Liver (tissue), 9 donors: Measurements from ENCODE around the gene ZNF584. TPM values are rescaled to one million over a fixed set of nuclear protein-coding genes. Genes with fewer than 3 reads are reported as not detected.

Experiments used
- DNase-seq: peaks from one replicate; pipeline ENCODE4 v3.0.0-alpha.2; 2017; ENCODE audit warnings: low spot score
- H3K27ac ChIP-seq, 2 donors: one replicate each; pipeline ENCODE4 v1.7.0; 2013; ENCODE audit warnings: inconsistent platforms in 2 of 2, low read length in 2 of 2, control low read depth in 1 of 2, low read depth in 1 of 2, mild to moderate bottlenecking in 1 of 2
- H3K27me3 ChIP-seq, 4 donors: one replicate each; pipeline versions ENCODE4 v1.6.1 to v1.7.0; 2013; ENCODE audit warnings: low read length in 3 of 4, inconsistent platforms in 1 of 4, mild to moderate bottlenecking in 1 of 4, moderate library complexity in 1 of 4; ENCODE audit not compliant: control insufficient read depth in 4 of 4, insufficient read depth in 4 of 4
- H3K36me3 ChIP-seq, 4 donors: one replicate each; pipeline versions ENCODE4 v1.6.1 to v1.7.0; 2013; ENCODE audit warnings: low read length in 3 of 4, mild to moderate bottlenecking in 3 of 4, low read depth in 1 of 4, moderate library complexity in 1 of 4; ENCODE audit not compliant: control insufficient read depth in 4 of 4, insufficient read depth in 3 of 4
- H3K4me1 ChIP-seq, 4 donors: one replicate each; pipeline versions ENCODE4 v1.6.1 to v1.7.0; 2013; ENCODE audit warnings: low read length in 3 of 4, mild to moderate bottlenecking in 3 of 4, moderate library complexity in 1 of 4; ENCODE audit not compliant: control insufficient read depth in 4 of 4, insufficient read depth in 4 of 4
- H3K4me3 ChIP-seq, 3 donors: one replicate each; pipeline versions ENCODE4 v1.6.1 to v1.7.0; 2013; ENCODE audit warnings: low read length in 3 of 3, control low read depth in 1 of 3, low read depth in 1 of 3, mild to moderate bottlenecking in 1 of 3
- H3K9ac ChIP-seq, 2 donors: one replicate each; pipeline ENCODE4 v1.7.0; 2013; ENCODE audit warnings: low read length in 2 of 2, mild to moderate bottlenecking in 2 of 2, moderate library complexity in 2 of 2, control low read depth in 1 of 2, low read depth in 1 of 2
- H3K9me3 ChIP-seq, 4 donors: one replicate each; pipeline versions ENCODE4 v1.6.1 to v1.7.0; 2013; ENCODE audit warnings: low read length in 3 of 4; ENCODE audit not compliant: control insufficient read depth in 4 of 4
- EGR1 ChIP-seq, 2 donors: IDR thresholded peaks; 2 replicates each; pipeline ENCODE4 v1.6.1; 2016 to 2018; ENCODE audit warnings: antibody characterized with exemption in 2 of 2, low read depth in 2 of 2
- FOXA1 ChIP-seq: IDR thresholded peaks from 2 replicates; pipeline ENCODE4 v1.6.1; 2016; ENCODE audit warnings: antibody characterized with exemption
- FOXA2 ChIP-seq: IDR thresholded peaks from 2 replicates; pipeline ENCODE4 v1.6.1; 2016; ENCODE audit warnings: antibody characterized with exemption
- GABPA ChIP-seq, 2 donors: IDR thresholded peaks in 1 of 2; conservative IDR thresholded peaks in 1 of 2; 2 replicates each; pipeline ENCODE4 v1.6.1; 2016; ENCODE audit warnings: antibody characterized with exemption in 2 of 2, mild to moderate bottlenecking in 1 of 2, moderate library complexity in 1 of 2
- HNF4A ChIP-seq, 2 donors: conservative IDR thresholded peaks; 2 replicates each; pipeline ENCODE4 v1.6.1; 2016; ENCODE audit warnings: antibody characterized with exemption in 2 of 2, mild to moderate bottlenecking in 2 of 2
- JUND ChIP-seq, 2 donors: IDR thresholded peaks; 2 replicates each; pipeline ENCODE4 v1.6.1; 2016; ENCODE audit warnings: antibody characterized with exemption in 2 of 2
- MAX ChIP-seq: IDR thresholded peaks from 2 replicates; pipeline ENCODE4 v1.6.1; 2016; ENCODE audit warnings: antibody characterized with exemption
- NR2F2 ChIP-seq: IDR thresholded peaks from 2 replicates; pipeline ENCODE4 v1.6.1; 2016; ENCODE audit warnings: antibody characterized with exemption
- RAD21 ChIP-seq, 2 donors: IDR thresholded peaks; 2 replicates each; pipeline ENCODE4 v1.6.1; 2016; ENCODE audit warnings: antibody characterized with exemption in 2 of 2, mild to moderate bottlenecking in 2 of 2
- RXRA ChIP-seq, 2 donors: IDR thresholded peaks; 2 replicates each; pipeline ENCODE4 v1.6.1; 2017 to 2018; ENCODE audit warnings: antibody characterized with exemption in 2 of 2, mild to moderate bottlenecking in 1 of 2
- SP1 ChIP-seq: IDR thresholded peaks from 2 replicates; pipeline ENCODE4 v1.6.1; 2018; ENCODE audit warnings: antibody characterized with exemption, mild to moderate bottlenecking
- YY1 ChIP-seq: IDR thresholded peaks from 2 replicates; pipeline ENCODE4 v1.6.1; 2016; ENCODE audit warnings: antibody characterized with exemption, mild to moderate bottlenecking
- WGBS: extraction: QIAGEN DNeasy Blood & Tissue Kit; methylation state at CpG from one replicate; pipeline ENCODE4 v1.1.7; 2013; 5-methylcytosine and 5-hydroxymethylcytosine counted together
- polyA plus RNA-seq, 2 donors: library from polyadenylated mRNA; stranded (reverse) in 1 of 2; unstranded in 1 of 2; fragments of 200-250 nt in 1 of 2; fragments of >200 nt in 1 of 2; fragmentation: Nextera tagmentation in 1 of 2; extraction: Ambion mirVana in 1 of 2; gene quantifications; one replicate each; pipeline versions ENCODE4 v1.2.1 to v1.2.3, GENCODE V29; 2013 to 2015
- total RNA-seq, 2 donors: library from RNA; depleted of rRNA; stranded (reverse); fragments of >200 nt; gene quantifications; one replicate each; pipeline ENCODE4 v1.2.3, GENCODE V29; 2014
- TF ChIP-seq, protein P1 (sequence below): IDR thresholded peaks from 2 replicates; pipeline ENCODE4 v1.6.1; 2016; ENCODE audit warnings: antibody characterized with exemption
- TF ChIP-seq, protein P2 (sequence below): fragments of 150-350 bp; IDR thresholded peaks from 2 replicates; pipeline ENCODE4 v1.5.1; 2017; ENCODE audit warnings: improper control_type of control experiment, low read depth, low read length; ENCODE audit not compliant: missing input control
- donor health status: healthy.
- donor health status: healthy.
- donor health status: healthy.
- donor health status: healthy.
- donor health status: healthy.

ZNF584 gene
- total and polyA plus RNA-seq, 4 donors = 3.6 to 12.6 (median 10.0) TPM

- Histone ChIP-seq H3K4me1 (peaks cover 6 to 22% (median 18%) of the 10 kb centered on the region in 4 donors), H3K4me3 (peak overlapping the region in 1 of 3 donors; percentile 33), H3K27ac (no peak overlapping the region), H3K27me3 (peaks cover 0 to 5% (median 0%) of the 10 kb centered on the region in 4 donors), H3K9me3 (no peaks in the 10 kb centered on the region), H3K9ac (no peak overlapping the region), H3K36me3 (no peaks in the 10 kb centered on the region)
- no peak for TF ChIP-seq MAX
- TF ChIP-seq RXRA (IDR thresholded peaks at IDR 0.05) = no peak
- WGBS = 58% methylated on average over 18 of the region's 18 CpGs
- DNase-seq = no peak
These were observed 8.0 kb upstream of the ZNF584 start for GRCh38 chr19:58400316-58400915.

GRCh38 chr19:58400916-58401839, 7.3 kb upstream of the ZNF584 start:
- peak in 1 of 2 donors; percentile 24 for TF ChIP-seq RAD21 (IDR thresholded peaks at IDR 0.05)
- peak; percentile 80 for TF ChIP-seq YY1
- TF ChIP-seq, protein P1, sequence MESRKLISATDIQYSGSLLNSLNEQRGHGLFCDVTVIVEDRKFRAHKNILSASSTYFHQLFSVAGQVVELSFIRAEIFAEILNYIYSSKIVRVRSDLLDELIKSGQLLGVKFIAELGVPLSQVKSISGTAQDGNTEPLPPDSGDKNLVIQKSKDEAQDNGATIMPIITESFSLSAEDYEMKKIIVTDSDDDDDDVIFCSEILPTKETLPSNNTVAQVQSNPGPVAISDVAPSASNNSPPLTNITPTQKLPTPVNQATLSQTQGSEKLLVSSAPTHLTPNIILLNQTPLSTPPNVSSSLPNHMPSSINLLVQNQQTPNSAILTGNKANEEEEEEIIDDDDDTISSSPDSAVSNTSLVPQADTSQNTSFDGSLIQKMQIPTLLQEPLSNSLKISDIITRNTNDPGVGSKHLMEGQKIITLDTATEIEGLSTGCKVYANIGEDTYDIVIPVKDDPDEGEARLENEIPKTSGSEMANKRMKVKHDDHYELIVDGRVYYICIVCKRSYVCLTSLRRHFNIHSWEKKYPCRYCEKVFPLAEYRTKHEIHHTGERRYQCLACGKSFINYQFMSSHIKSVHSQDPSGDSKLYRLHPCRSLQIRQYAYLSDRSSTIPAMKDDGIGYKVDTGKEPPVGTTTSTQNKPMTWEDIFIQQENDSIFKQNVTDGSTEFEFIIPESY = no peak
- TF ChIP-seq MAX = peak; percentile 30
- no peak for TF ChIP-seq HNF4A (conservative IDR thresholded peaks at IDR 0.05)
- peak in 1 of 2 donors; percentile 78 for TF ChIP-seq GABPA (IDR thresholded peaks at IDR 0.05 in 1 of 2, conservative IDR thresholded peaks at IDR 0.05 in 1 of 2)
- peak; percentile 89 for TF ChIP-seq SP1
- TF ChIP-seq RXRA (IDR thresholded peaks at IDR 0.05) = peak in 1 of 2 donors; percentile 17
- Histone ChIP-seq H3K4me1 (peaks cover 6 to 20% (median 16%) of the 10 kb centered on the region in 4 donors), H3K4me3 (peak overlapping the region; percentile 55 to 64 (median 64)), H3K9me3 (no peaks in the 10 kb centered on the region), H3K27ac (no peak overlapping the region), H3K27me3 (peaks cover 0 to 5% (median 0%) of the 10 kb centered on the region in 4 donors), H3K9ac (no peak overlapping the region), H3K36me3 (no peaks in the 10 kb centered on the region)
- peak; percentile 99 for DNase-seq
- WGBS = 3% methylated on average over 80 of the region's 80 CpGs

- no peak overlapping the region for H3K9ac ChIP-seq
- H3K27me3 ChIP-seq = peaks cover 0 to 4% (median 0%) of the 10 kb centered on the region in 4 donors
- peaks cover 6 to 22% (median 16%) of the 10 kb centered on the region in 4 donors for H3K4me1 ChIP-seq
- 31% methylated on average over 23 of the region's 23 CpGs for WGBS
- no peak for DNase-seq
- H3K4me3 ChIP-seq = peak overlapping the region in 2 of 3 donors; percentile 64
- H3K36me3 ChIP-seq = no peaks in the 10 kb centered on the region
- no peaks in the 10 kb centered on the region for H3K9me3 ChIP-seq
- H3K27ac ChIP-seq = no peak overlapping the region
- TF ChIP-seq NR2F2 (no peak), HNF4A (conservative IDR thresholded peaks at IDR 0.05) (no peak), FOXA1 (no peak), RAD21 (IDR thresholded peaks at IDR 0.05) (no peak), YY1 (no peak), EGR1 (IDR thresholded peaks at IDR 0.05; ENCODE audit: low read depth in 2 of 2) (no peak), JUND (IDR thresholded peaks at IDR 0.05) (no peak), FOXA2 (no peak), GABPA (IDR thresholded peaks at IDR 0.05 in 1 of 2, conservative IDR thresholded peaks at IDR 0.05 in 1 of 2) (no peak), SP1 (no peak), MAX (no peak)
- TF ChIP-seq, protein P2, sequence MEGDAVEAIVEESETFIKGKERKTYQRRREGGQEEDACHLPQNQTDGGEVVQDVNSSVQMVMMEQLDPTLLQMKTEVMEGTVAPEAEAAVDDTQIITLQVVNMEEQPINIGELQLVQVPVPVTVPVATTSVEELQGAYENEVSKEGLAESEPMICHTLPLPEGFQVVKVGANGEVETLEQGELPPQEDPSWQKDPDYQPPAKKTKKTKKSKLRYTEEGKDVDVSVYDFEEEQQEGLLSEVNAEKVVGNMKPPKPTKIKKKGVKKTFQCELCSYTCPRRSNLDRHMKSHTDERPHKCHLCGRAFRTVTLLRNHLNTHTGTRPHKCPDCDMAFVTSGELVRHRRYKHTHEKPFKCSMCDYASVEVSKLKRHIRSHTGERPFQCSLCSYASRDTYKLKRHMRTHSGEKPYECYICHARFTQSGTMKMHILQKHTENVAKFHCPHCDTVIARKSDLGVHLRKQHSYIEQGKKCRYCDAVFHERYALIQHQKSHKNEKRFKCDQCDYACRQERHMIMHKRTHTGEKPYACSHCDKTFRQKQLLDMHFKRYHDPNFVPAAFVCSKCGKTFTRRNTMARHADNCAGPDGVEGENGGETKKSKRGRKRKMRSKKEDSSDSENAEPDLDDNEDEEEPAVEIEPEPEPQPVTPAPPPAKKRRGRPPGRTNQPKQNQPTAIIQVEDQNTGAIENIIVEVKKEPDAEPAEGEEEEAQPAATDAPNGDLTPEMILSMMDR = no peak
- TF ChIP-seq, protein P1 = no peak
These were observed 6.5 kb upstream of the ZNF584 start for GRCh38 chr19:58401840-58402421.
